ENCODE measurements around the gene SPX.

SPX gene

GRCh38 chr12:21501258-21502163 is 24.6 kb upstream of the SPX start, which contains the start of the genes GOLT1B and RECQL:
Gene GOLT1B (plus strand): TSS chr12:21501789. CDS start chr12:21501924, 135 bp downstream.
Gene RECQL (minus strand): TSS chr12:21501635. CDS start chr12:21499570, 2,065 bp downstream.
- peak; percentile 99 for DNase-seq (ENCODE audit: low read depth)
- H3K4me3 ChIP-seq (replicated peaks; ENCODE audit: low read depth, low read length) = peak within 1 kb of the TSS; percentile 91
- TF ChIP-seq CTCF (IDR thresholded peaks at IDR 0.05; ENCODE audit: low read length, missing control alignments) = no peak

- DNase-seq (ENCODE audit: low read depth) = peak; percentile 20
- TF ChIP-seq CTCF (IDR thresholded peaks at IDR 0.05; ENCODE audit: low read length, missing control alignments) = no peak
- H3K4me3 ChIP-seq (replicated peaks; ENCODE audit: low read depth, low read length) = peak overlapping the region; percentile 91
Measured at GRCh38 chr12:21502164-21502496, 24.0 kb upstream of the SPX start.

GRCh38 chr12:21502872-21503271 is 23.2 kb upstream of the SPX start:
- H3K4me3 ChIP-seq (replicated peaks; ENCODE audit: low read depth, low read length) = peak overlapping the region; percentile 91
- no peak for TF ChIP-seq CTCF (IDR thresholded peaks at IDR 0.05; ENCODE audit: low read length, missing control alignments)

GRCh38 chr12:21505888-21506287 is 20.2 kb upstream of the SPX start:
- peak; percentile 4 for DNase-seq (ENCODE audit: low read depth)
- no peak for TF ChIP-seq CTCF (IDR thresholded peaks at IDR 0.05; ENCODE audit: low read length, missing control alignments)
- H3K4me3 ChIP-seq (replicated peaks; ENCODE audit: low read depth, low read length) = no peak overlapping the region

More at GRCh38 chr12:21502872-21503271, 23.2 kb upstream of the SPX start:
- no peak for DNase-seq (ENCODE audit: low read depth)

GRCh38 chr12:21507849-21508248 is 18.2 kb upstream of the SPX start:
- no peak for DNase-seq (ENCODE audit: low read depth)
- no peak for TF ChIP-seq CTCF (IDR thresholded peaks at IDR 0.05; ENCODE audit: low read length, missing control alignments)
- no peak overlapping the region for H3K4me3 ChIP-seq (replicated peaks; ENCODE audit: low read depth, low read length)

GRCh38 chr12:21509768-21510167 is 16.3 kb upstream of the SPX start:
- H3K4me3 ChIP-seq (replicated peaks; ENCODE audit: low read depth, low read length) = no peak overlapping the region
- DNase-seq (ENCODE audit: low read depth) = no peak

More at GRCh38 chr12:21509768-21510167, 16.3 kb upstream of the SPX start:
- no peak for TF ChIP-seq CTCF (IDR thresholded peaks at IDR 0.05; ENCODE audit: low read length, missing control alignments)
